Endodermal cell (in vitro differentiated cells): ENCODE results near the gene C17orf50. TPM values are rescaled to one million over a fixed set of nuclear protein-coding genes. Genes with fewer than 3 reads are reported as not detected.

Source experiments
- DNase-seq: peaks from one replicate; pipeline ENCODE4 v3.0.0-alpha.2; 2017
- H3K27ac ChIP-seq: 2 replicates; pipeline ENCODE4 v1.5.1; 2013; ENCODE audit warnings: mild to moderate bottlenecking, low read depth, low read length, moderate library complexity
- H3K27me3 ChIP-seq: 2 replicates; pipeline ENCODE4 v1.6.1; 2013; ENCODE audit warnings: mild to moderate bottlenecking, low read length, moderate library complexity; ENCODE audit not compliant: insufficient read depth, control insufficient read depth, poor library complexity, severe bottlenecking
- H3K36me3 ChIP-seq: 2 replicates; pipeline ENCODE4 v1.7.0; 2013; ENCODE audit warnings: mild to moderate bottlenecking, low read length, moderate library complexity; ENCODE audit not compliant: control insufficient read depth, insufficient read depth
- H3K4me1 ChIP-seq: one replicate; pipeline ENCODE4 v1.7.0; 2013; ENCODE audit warnings: low read length; ENCODE audit not compliant: control insufficient read depth, insufficient read depth
- H3K4me3 ChIP-seq: 2 replicates; pipeline ENCODE4 v1.5.1; 2013; ENCODE audit warnings: mild to moderate bottlenecking, low read length, moderate library complexity
- H3K9ac ChIP-seq: 2 replicates; pipeline ENCODE4 v1.6.1; 2013; ENCODE audit warnings: mild to moderate bottlenecking, low read length, moderate library complexity; ENCODE audit not compliant: poor library complexity, severe bottlenecking; ENCODE audit errors: extremely low read depth
- H3K9me3 ChIP-seq: 2 replicates; pipeline ENCODE4 v1.6.1; 2013; ENCODE audit warnings: mild to moderate bottlenecking, low read length, moderate library complexity; ENCODE audit not compliant: control insufficient read depth
- H3K27ac Mint-ChIP-seq: 2 replicates; pipeline ENCODE4 v1.8.0; 2020; ENCODE audit warnings: mixed read lengths
- H3K27me3 Mint-ChIP-seq: 2 replicates; pipeline ENCODE4 v1.8.0; 2021; ENCODE audit warnings: mild to moderate bottlenecking, mixed read lengths; ENCODE audit not compliant: insufficient read depth
- H3K36me3 Mint-ChIP-seq: 2 replicates; pipeline ENCODE4 v1.8.0; 2020; ENCODE audit warnings: low read depth, mixed read lengths
- H3K4me1 Mint-ChIP-seq: 2 replicates; pipeline ENCODE4 v1.8.0; 2020; ENCODE audit warnings: mixed read lengths
- H3K4me3 Mint-ChIP-seq: 2 replicates; pipeline ENCODE4 v1.8.0; 2020; ENCODE audit warnings: mild to moderate bottlenecking, moderate library complexity, mixed read lengths
- H3K9me3 Mint-ChIP-seq: 2 replicates; pipeline ENCODE4 v1.8.0; 2020; ENCODE audit warnings: mild to moderate bottlenecking, mixed read lengths
- WGBS, 2 experiments: methylation state at CpG; one replicate each; pipeline versions ENCODE4 v1.1.5 to v1.1.7; 2013; ENCODE audit warnings: missing lambda C conversion rate in 2 of 2, mixed read lengths in 1 of 2; ENCODE audit not compliant: insufficient coverage in 1 of 2, insufficient read length in 1 of 2; 5-methylcytosine and 5-hydroxymethylcytosine counted together
- total RNA-seq, 2 donors: library from RNA; stranded (reverse); fragmentation: NEBNext Ultra II Directional in 1 of 2; extraction: Animal tissue kit (Norgen Biotek cat#: 25700) in 1 of 2; gene quantifications; 2 replicates in 1 of 2; 3 replicates in 1 of 2; pipeline ENCODE4 v1.2.1, GENCODE V29; 2021
- TF ChIP-seq, protein P1 (sequence below): fragments of 200-600 bp; sonication (generic); conservative IDR thresholded peaks from 2 replicates; pipeline ENCODE4 v1.5.0; 2021; ENCODE audit warnings: antibody characterized with exemption, mild to moderate bottlenecking

Gene C17orf50
- total RNA-seq, 2 donors from 2014 or later, result not detected

DNA sequence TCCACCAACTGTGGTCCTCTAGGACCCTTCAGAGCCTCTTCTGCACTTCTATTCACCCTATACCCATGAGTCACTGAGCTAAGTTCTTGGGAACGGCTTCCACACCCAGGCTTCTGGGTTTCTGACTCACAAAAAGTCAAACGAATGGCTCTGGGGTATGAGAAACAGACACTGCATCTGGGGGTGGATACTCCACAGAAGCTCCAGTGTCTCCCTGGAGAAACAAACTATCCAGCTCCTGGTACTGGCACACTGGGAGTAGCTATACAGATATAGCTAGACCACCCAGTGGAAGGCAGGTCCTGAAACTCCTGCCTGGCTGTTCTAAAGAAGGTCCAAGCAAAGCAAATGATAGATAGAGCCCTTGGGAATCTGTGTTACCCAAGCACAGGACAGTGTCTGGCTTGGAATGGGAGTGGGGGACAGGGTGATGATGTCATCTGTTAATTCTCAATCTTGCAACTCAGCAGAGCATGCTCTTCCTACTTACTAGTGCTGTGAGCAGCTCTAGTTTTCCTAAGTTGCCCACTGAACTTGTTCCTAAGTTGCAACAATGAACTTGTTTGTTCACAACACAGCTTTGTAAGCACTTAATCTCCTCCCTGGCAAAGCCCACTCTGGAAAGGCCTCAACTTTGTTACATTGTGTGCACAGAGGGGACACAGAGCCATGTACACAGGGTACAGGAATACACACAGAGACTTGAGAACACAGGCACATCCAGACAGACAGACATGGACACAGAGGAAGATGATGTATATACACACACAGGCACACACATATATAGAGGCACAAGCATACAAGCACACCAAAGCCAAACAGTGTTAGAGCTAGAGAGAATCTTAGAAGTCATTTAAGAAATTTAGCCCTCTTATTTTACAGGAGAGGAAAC, 28.0 kb downstream of the C17orf50 start:
- H3K4me3 ChIP-seq, result no peak overlapping the region
- Mint-ChIP-seq H3K9me3 (no peaks in the 10 kb centered on the region), H3K27ac (no peak overlapping the region), H3K36me3 (no peaks in the 10 kb centered on the region), H3K4me3 (no peak overlapping the region), H3K4me1 (no peaks in the 10 kb centered on the region), H3K27me3 (peaks cover 54% of the 10 kb centered on the region)
- TF ChIP-seq, protein P1, sequence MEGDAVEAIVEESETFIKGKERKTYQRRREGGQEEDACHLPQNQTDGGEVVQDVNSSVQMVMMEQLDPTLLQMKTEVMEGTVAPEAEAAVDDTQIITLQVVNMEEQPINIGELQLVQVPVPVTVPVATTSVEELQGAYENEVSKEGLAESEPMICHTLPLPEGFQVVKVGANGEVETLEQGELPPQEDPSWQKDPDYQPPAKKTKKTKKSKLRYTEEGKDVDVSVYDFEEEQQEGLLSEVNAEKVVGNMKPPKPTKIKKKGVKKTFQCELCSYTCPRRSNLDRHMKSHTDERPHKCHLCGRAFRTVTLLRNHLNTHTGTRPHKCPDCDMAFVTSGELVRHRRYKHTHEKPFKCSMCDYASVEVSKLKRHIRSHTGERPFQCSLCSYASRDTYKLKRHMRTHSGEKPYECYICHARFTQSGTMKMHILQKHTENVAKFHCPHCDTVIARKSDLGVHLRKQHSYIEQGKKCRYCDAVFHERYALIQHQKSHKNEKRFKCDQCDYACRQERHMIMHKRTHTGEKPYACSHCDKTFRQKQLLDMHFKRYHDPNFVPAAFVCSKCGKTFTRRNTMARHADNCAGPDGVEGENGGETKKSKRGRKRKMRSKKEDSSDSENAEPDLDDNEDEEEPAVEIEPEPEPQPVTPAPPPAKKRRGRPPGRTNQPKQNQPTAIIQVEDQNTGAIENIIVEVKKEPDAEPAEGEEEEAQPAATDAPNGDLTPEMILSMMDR, result no peak
- H3K27ac ChIP-seq, result no peak overlapping the region
- no peaks in the 10 kb centered on the region for H3K4me1 ChIP-seq
- H3K27me3 ChIP-seq, result peaks cover 53% of the 10 kb centered on the region
- no peaks in the 10 kb centered on the region for H3K36me3 ChIP-seq
- H3K9ac ChIP-seq, result no peak overlapping the region
- DNase-seq, result no peak
- WGBS, 2 experiments, result 50 to 69% methylated on average over 1 to 2 of the region's 2 CpGs
- H3K9me3 ChIP-seq, result no peaks in the 10 kb centered on the region

DNA sequence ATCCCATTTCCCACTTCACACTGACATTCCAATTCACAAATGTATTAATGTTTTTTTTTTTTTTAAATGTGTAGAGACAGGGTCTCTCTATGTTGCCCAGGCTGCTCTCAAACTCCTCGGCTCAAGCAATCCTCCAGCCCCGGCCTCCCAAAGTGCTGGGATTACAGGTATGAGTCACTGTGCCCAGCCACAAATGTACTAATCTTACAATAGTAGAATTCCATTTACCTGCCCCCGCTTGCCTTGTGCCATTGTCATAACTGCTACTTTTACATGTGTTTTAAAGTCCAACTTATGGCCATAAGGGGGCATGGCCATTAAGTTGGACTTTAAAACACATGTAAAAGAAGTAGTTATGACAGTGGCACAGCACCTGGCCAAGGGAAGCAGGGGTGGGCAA, 30.2 kb downstream of the C17orf50 start:
- Histone ChIP-seq H3K27me3 (peaks cover 74% of the 10 kb centered on the region), H3K27ac (no peak overlapping the region), H3K4me3 (no peak overlapping the region), H3K9me3 (no peaks in the 10 kb centered on the region), H3K4me1 (no peaks in the 10 kb centered on the region), H3K36me3 (no peaks in the 10 kb centered on the region), H3K9ac (no peak overlapping the region)
- 73 to 90% methylated on average over 2 to 3 of the region's 3 CpGs for WGBS, 2 experiments
- TF ChIP-seq, protein P1, result no peak
- Mint-ChIP-seq H3K36me3 (no peaks in the 10 kb centered on the region), H3K4me3 (no peak overlapping the region), H3K27me3 (peaks cover 69% of the 10 kb centered on the region), H3K4me1 (no peaks in the 10 kb centered on the region), H3K27ac (no peak overlapping the region), H3K9me3 (no peaks in the 10 kb centered on the region)
- DNase-seq, result peak; percentile 19

- H3K36me3 ChIP-seq, result no peaks in the 10 kb centered on the region
- no peak overlapping the region for H3K4me3 Mint-ChIP-seq
- H3K9ac ChIP-seq, result no peak overlapping the region
- peaks cover 79% of the 10 kb centered on the region for H3K27me3 Mint-ChIP-seq
- H3K36me3 Mint-ChIP-seq, result no peaks in the 10 kb centered on the region
- no peak overlapping the region for H3K27ac ChIP-seq
- H3K27me3 ChIP-seq, result peaks cover 84% of the 10 kb centered on the region
- H3K9me3 Mint-ChIP-seq, result no peaks in the 10 kb centered on the region
- TF ChIP-seq, protein P1, result no peak
- H3K9me3 ChIP-seq, result no peaks in the 10 kb centered on the region
- no peak overlapping the region for H3K27ac Mint-ChIP-seq
- peak; percentile 39 for DNase-seq
- no peaks in the 10 kb centered on the region for H3K4me1 ChIP-seq
- 69 to 74% methylated on average over 5 to 9 of the region's 9 CpGs for WGBS, 2 experiments
- no peak overlapping the region for H3K4me3 ChIP-seq
- H3K4me1 Mint-ChIP-seq, result no peaks in the 10 kb centered on the region
These were observed 31.1 kb downstream of the C17orf50 start for GRCh38 chr17:35791681-35792350.
